ENCODE data around the gene MAMDC4.

- TF ChIP-seq ZFX (IDR thresholded peaks at IDR 0.05) (no peak), CTCF (IDR thresholded peaks at IDR 0.05 in 2 of 3, conservative IDR thresholded peaks at IDR 0.05 in 1 of 3; ENCODE audit: borderline replicate concordance in 1 of 3, insufficient read depth in 1 of 3, low read depth in 2 of 3, low read length in 2 of 3) (no peak), POLR2A (IDR thresholded peaks at IDR 0.05; ENCODE audit: borderline replicate concordance, extremely low read depth, insufficient read depth, insufficient read length) (no peak), EZH2phosphoT487 (IDR thresholded peaks at IDR 0.05; ENCODE audit: borderline replicate concordance) (no peak), REST (IDR thresholded peaks at IDR 0.05; ENCODE audit: low read depth) (no peak), FOSL1 (IDR thresholded peaks at IDR 0.05; ENCODE audit: low read depth) (no peak), POLR2AphosphoS5 (IDR thresholded peaks at IDR 0.05; ENCODE audit: low read depth, low read length) (no peak), EZH2 (IDR thresholded peaks at IDR 0.05) (no peak), ZNF274 (IDR thresholded peaks at IDR 0.05; ENCODE audit: low read depth, low read length) (no peak), YY1 (IDR thresholded peaks at IDR 0.05; ENCODE audit: extremely low read depth, insufficient replicate concordance, low read depth, low read length) (no peak), ZBTB33 (IDR thresholded peaks at IDR 0.05; ENCODE audit: extremely low read depth, insufficient replicate concordance, low read length) (no peak)
Observed at GRCh38 chr9:136823136-136824046, 28.8 kb upstream of the MAMDC4 start.
